HG02763 (cell line): Measurements from ENCODE around the gene ADAMTSL3.
"Not testable (repeated sequence)": the region's sequence is repeated elsewhere in the genome, so short reads cannot be mapped to it uniquely, and the experiment has no call there.

Experiments used
- ATAC-seq: cut with Tn5 transposase; IDR thresholded peaks from one replicate; pipeline ENCODE4 v1.9.1; 2021; ENCODE audit warnings: mild to moderate bottlenecking, moderate library complexity; ENCODE audit not compliant: unreplicated experiment

The ADAMTSL3 gene

DNA sequence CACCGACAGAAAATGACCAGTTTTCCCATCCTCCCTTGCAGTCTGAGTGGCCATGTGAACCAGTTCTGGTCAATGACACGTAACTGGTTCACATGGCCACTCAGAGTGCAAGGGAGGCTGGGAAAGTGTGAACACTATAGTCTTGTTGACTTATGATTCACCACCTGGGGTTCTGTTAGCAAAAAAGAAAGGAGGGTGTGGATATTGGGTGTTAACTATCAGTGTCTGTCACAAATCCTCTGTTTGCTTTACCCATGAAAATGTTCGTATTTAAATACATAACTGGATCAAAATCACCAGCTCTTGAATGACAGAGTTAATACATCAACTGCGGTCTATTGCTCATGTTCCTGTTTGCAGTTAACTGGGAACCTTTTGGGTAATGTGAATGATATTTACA is 92.3 kb downstream of the ADAMTSL3 start:
- ATAC-seq = no peak

DNA sequence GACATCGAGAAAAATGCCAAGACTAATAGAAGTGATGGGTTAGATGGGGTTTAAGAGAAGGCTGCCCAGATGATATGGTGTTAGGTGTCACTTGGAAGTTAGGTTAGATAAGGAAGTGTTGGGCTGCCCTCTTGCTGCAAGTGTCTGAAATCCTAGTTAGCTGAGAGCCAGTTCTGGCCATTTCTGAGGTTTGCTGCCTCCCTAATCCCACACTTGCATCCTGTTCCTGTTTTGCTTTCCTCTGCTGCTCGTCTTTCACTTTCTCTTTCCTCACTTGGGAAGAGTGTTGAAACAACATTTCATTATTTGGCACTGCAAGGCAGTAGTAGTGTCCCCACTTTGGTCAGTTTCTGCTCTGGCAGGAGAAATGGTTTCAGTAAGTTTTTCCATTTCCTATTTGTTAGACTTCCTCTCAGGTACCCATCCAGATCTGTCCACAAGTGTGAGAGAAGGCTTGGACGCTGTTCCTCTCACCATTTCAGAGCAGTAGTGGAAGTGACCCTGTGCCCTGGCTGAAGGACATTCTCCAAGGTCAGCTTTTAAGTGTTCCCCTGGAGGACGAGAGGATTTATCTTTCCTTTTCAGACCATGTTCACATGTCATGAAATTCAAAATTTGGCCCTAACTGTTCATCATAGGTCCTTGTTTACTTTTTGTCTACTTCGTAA is 93.3 kb downstream of the ADAMTSL3 start:
- ATAC-seq = no peak

DNA sequence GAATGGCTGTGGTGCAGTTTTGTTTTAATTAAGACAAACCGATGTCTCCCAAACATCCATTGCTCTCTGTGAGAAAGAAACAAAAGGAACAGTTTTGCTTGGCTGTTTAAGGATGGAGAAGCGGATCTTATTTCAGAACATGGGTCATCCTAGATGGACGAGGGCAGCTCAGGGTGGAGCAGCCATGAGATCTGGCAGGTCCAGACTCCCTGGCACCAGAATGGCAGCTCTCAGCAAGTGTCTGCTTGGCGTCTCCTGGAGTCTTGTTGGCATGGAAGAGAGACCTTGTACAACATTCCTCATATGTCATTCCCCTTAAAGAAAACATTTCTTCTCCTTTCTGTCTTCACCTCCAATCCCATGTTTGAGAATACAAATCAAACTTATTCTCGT is 93.8 kb downstream of the ADAMTSL3 start:
- ATAC-seq = no peak

DNA sequence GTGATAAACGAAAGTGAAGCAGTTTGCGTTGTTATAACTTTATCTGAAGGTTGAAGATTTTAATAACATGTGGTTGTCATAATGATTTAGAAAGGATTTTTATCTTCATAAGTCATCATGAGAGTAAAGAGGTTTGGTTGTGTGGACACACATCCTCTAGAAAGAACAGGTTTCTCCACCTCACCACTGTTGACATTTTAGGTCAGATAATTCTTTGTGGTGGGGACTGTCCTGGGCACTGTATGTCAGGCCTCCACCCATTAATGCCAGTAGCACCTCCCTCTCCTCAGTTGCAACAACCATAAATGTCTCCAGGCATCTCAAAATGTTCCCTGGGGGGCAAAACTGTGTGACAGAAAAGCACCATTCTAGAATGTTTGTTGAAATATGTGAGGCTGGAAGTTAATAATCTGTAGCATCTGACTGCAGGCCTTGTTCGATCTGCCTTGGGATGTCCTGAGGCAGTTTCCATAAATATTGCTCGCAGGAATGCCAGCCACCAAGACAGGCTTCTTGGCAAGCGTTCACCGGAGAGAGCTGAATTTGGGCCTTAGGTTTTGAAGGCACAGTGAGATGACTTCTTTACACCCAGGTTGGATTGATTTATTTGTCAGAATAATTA is 100.1 kb downstream of the ADAMTSL3 start:
- no peak for ATAC-seq

DNA sequence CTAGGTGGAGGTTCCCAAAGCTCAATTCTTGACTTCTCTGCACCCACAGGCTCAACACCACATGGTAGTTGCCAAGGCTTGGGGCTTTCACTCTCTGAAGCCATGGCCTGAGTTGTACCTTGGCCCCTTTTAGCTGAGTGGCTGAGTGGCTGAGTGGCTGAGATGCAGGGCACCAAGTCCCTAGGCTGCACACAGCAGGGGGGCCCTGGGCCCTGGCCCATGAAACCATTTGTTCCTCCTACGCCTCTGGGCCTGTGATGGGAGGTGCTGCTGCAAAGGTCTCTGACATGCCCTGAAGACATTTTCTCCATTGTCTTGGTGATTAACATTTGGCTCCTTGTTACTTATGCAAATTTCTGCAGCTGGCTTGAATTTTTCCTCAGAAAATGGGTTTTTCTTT is 103.4 kb downstream of the ADAMTSL3 start:
- not testable (repeated sequence) for ATAC-seq

DNA sequence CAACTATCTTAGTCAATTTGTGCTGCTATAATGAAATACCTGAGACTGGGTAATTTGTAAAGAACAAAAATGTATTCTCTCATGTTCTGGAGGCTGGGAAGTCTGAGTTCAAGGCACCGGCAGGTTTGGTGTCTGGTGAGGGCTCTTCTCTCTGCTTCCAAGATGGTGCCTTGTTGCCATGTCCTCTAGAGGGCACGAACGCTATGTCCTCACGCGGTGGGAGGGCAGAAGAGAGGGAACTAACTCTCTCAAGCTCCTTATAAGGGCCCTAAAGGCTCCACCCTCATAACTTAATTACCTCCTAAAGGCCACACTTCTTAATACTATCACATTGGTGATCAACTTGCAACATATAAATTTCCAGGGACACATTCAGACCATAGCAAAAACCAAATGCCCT is 108.4 kb downstream of the ADAMTSL3 start:
- no peak for ATAC-seq

DNA sequence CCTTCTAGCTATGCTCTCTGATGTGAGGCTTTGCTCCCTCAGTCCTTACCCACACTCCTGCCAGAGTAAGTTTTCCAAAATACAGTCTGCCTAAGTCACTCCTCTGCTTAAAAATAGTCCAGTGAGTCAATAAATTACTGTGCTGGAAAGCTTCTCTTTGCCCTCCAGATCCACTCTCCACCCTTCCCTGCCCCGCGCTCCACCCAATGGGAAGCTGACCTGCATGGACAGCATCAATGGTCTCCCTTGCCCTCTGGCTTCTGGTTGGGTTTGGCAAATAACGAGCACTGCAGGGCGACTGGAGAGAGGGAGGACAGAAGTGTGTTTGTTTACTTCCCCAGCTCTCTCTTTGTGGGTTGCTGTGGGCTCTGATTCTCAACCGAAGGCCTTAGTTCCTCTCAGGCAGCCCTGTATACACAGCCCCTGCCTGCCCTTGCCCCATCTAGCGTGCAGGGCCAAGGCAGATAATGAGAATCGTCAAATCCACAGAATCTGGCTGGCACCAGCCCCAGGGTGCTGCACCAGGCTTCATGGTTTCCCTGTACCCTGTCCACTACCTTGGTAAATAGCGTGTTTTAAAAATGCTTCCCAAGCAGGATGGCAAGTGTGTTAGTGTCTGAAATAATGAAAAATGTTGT is 110.4 kb downstream of the ADAMTSL3 start:
- no peak for ATAC-seq

DNA sequence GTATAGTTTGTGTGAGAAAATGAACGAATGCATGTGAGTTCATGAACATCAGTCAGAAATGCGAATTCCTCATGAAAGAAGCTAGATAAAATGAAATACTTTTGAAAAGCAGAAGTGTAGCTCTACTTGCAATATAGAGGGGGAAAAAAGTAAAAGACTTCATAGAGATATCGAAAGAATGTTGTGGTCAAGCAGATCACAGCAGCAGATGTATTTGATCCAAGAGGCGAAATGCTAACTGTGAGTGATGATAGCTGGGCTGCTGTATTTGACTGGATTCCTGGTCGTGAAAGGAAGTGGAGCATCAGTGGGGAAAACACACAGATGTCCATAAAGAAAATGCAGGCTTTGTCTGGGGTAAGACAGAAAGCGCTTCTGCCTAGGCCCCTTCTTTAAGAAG is 112.4 kb downstream of the ADAMTSL3 start:
- no peak for ATAC-seq

DNA sequence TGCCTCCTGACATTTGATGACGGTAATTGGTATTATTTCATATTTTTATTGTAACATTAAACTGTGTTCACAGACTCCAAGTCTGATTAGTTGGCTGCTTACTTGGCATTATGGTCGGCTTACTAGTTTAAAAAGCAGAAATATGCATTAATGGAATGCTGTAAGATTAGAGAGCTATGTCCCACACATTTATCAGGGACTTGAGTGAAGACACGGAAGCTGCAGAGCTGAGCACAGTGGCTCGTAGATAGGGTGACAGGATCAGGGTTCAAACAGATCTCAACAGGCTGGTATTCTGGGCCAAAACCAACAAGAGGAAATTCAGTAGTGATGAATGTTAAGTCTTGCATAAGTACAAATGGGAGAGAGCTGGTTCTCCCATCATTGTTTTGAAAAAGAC is 113.8 kb downstream of the ADAMTSL3 start:
- ATAC-seq = no peak

DNA sequence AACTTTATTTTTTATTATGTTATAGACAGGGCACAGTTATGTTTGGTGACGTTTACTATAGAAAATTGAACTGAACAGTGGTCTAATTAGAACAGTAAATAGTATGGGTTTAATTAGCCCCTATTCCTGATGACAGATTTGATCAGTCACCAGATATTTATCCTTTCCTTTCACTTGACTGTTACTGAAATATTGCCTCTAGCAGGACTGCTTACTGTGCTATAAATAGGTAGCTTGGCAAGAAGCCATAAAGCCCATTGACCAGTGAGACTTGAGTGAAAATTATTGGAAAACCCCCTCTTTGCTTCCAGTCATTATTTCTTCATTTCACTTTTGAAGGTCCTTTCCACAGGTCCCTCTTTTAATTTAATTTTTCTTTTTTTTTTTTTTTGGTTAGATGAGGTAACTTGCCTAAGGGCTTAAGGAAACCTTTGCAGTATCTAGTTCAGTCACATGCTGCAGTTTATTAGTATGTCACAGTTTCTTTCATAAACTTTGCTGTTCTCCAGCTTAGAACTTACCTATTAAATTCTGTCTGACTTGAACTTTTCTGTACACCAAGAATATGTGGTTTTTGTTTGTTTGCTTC is 115.6 kb downstream of the ADAMTSL3 start:
- ATAC-seq = no peak

DNA sequence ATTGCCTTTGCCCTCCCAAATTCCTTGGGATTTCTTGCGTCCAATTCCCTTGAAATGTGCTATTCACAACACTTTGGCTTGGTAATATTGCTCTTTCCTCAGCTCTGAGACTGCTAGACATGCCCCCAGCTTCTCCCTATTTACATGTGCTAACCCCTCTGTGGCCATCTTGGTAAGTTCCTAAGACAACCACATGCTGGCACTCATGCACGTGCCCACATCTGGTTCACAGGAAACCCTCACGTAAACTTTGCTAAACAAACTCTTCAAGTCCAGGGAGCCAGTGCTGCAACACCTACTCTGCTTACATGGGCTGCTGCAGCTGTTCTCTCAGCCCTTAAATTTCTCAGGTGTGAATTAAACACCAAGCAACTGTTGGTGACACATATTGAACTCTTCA is 121.8 kb downstream of the ADAMTSL3 start:
- ATAC-seq = no peak

DNA sequence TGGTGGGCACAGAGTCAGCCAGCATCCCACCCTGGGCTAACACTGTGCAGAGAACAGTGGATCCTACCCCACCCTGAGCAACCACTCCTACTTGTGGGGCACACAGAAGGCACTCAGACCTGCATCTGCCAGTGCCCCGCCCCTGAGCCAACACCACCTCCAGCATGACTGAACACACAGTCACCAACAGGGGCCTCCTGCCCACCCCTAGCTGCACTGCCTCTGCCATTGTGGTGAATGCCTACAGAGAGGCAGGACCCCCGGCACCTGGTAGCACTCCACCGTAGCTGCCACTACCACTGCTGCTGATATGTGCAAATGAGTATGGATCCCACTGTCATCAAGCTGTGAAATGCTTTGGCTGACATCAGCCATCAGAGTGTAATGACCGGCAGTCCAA is 123.1 kb downstream of the ADAMTSL3 start:
- no peak for ATAC-seq

DNA sequence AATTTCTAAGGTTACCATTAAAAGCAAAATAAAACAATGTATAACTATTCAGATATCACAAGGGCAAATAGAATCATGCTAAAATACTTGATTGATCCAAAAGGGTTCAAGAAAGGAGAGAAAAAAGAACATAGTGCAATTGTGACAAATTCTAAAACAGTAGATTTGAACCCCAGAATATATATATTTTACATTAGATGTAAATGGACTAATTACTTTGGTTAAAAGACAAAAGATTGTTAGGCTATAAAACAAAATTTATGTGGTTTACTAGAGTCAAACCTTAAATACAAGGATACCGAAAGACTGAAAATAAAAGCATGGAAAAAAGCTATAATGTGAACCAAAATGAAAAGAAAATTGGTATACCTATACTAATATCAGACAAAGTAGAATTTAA is 129.3 kb downstream of the ADAMTSL3 start:
- ATAC-seq = no peak

DNA sequence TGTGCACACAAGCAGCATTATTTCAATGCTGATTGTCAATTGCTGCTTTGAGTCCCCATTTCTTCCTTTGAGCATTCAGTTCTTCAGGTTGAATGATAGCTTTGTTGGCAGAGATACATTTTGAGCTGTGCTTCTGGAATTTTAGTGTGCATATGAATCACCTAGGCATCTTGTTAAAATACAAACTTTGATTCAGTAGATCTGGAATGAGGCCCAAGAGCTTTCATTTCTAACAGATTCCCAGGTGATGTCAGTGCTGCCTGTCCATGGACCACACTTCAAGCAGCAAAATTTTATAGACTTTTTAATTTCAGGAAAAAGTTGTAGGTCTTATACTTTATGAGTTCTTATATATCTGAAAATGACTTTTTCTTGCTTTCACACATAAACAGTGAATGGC is 131.1 kb downstream of the ADAMTSL3 start:
- no peak for ATAC-seq

DNA sequence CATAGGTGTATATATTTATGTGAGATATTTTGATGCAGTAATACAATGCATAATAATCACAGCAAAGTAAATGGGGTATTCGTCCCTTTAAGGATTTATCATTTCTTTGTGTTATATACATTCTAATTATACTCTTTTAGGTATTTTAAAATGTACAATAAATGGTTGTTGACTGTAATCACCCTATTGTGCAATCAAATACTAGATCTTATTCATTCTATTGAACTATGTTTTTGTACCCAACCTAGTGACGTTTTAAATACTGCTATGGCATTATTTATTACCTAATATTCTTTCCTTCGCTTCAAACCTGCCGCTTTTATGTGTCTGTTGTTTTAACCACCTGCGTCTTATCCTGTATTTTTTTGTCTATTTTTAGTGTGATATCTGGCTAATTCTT is 132.4 kb downstream of the ADAMTSL3 start:
- ATAC-seq = no peak

DNA sequence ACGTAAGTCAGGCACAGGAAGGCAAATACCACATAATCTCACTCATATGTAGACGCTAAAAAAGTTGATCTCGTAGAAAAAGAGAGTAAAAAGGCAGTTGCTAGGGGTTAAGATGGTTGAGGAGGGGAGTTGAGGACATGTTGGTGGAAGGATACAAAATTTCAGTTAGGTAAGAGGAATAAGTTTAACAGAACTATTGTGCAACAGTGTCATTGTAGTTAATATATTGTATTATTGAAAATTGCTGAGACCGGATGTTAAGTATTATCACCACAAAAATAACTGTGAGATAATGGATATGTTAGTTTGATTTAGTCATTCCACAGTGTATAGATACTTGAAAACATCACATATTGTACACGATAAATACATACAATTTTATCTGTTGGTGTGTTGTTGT is 139.1 kb downstream of the ADAMTSL3 start:
- no peak for ATAC-seq

DNA sequence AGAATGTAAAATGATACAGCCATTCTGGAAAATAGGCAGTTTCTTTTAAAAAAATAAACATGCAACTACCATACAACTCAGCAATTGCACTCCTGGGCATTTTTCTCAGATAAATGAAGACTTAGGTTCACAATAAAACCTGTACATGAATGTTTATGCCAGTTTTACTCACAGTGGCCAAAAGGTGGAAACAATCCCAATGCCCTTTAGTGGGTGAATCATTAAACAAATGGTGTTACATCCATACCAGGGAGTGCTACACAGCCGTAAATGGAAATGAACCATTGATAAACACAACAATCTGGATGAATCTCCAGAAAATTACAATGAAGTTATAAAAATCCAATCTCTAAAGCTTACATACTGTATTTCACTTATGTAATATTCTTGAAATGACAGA is 140.3 kb downstream of the ADAMTSL3 start:
- ATAC-seq = no peak

DNA sequence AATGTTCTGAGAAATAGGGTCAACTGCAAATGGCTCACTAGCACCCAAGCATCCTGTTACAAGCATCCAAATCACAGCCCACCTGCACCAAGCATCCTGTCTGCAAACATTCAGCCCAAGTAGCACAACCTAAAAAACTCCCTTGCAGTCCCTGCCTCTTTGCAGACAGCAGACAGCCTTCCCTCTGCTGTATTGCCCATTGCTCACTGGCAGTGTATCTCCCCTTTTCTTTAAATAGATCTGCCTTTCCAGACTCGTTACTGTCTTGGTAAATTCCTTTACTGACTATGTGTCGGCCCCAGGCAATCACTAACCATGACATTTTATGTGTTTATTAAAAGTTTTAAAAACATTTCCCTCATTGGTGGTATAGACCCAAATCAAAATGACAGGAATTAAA is 155.4 kb downstream of the ADAMTSL3 start:
- no peak for ATAC-seq

DNA sequence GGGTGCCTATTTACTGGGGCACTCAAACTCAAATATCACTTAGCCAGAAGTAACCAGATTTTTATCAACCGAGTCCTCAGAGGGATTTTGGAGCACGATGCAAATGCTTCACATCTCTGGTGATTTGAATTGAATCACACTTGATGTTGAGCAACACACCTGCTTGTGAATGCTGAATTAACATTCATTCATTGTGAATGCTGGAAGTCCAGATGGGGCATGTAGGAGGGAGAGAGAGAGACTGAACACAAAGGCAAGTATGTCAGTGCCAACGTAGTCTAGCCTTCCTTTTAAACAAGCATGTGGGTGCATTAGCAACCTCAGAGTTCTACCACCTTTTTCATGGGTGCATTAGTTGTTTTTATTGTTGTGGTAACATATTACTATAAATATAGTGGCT is 156.2 kb downstream of the ADAMTSL3 start:
- ATAC-seq = no peak

DNA sequence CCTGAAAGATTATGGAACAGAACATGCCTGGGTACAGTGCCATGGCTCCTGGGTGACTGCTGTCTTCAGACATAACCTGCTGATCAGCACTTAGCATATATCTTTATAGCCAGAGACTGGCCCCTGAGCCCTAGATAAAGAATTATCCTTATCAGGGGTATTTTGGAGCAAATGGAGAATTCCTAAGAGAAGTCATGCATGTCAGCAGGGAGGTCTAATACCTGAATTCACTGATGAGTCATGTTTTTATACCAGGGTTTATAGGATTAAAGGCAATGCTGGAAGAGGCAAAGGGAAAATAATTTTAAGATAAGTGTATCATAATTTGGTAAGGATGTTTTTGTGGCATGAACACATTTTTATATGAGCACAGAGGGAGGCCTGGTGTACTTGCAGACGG is 159.8 kb downstream of the ADAMTSL3 start:
- no peak for ATAC-seq

DNA sequence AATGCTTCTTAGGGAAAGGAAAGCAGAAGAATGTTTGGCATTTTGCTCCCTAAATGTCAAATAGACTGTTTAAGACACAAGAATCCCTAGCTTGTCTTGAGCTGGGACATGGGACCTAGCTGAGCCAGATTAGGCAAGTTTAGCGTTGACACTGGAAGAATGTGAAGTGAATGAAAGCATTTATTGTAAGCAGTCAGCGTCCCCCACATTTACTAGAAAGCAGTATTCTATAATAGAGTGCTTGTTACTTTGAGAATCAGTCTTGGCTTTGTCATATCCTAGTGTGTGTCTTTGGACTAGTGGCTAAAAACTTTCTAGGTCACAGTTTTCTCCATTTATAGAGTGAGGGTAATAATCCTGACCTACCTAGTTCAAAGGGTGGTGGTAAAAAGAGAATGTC is 161.6 kb downstream of the ADAMTSL3 start:
- no peak for ATAC-seq
